GM15510 (cell line): ENCODE results near the gene MAP3K5.

ENCODE experiments used
- POLR2A ChIP-seq: IDR thresholded peaks from 3 replicates; pipeline ENCODE4 v1.6.1; 2011; ENCODE audit warnings: borderline replicate concordance; ENCODE audit not compliant: insufficient read length; ENCODE audit errors: extremely low read depth

MAP3K5 gene

DNA sequence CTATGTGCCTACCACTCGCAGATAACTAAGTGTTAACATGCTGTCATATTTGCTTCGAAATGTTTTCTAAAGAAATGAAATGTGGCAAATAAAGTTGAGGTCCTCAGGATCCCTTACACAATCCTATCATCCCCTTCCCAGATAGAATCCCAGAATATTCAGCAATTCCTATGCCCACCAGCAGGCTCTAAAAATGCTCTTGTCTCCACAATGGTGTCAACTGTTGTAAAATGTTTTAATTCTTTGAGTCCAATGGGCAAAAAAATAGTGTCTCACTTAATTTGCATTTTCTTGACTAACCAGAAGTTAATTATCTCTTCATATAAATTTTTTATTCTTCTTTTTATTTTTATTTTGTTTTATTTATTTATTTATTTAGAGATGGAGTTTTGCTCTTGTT lies 138.2 kb downstream of the MAP3K5 start:
- no peak for TF ChIP-seq POLR2A

DNA sequence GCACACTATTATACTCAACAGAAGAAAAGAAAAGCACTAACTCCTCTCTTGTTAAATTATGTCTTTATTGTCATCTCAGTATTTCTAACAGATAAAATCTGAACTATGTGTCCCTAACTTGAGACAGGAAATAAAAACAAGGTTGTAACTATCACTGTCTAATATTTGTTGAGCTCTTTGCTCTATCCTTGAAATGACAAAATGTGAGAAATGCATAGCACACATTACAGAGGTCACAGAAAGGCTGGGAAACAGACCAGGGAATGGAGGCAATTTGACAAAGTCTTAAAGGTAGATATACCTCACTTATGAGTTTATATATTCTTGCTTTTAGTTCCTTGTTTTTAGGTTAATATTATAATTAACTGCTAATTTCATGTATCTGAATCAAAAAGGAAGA lies 139.6 kb downstream of the MAP3K5 start:
- no peak for TF ChIP-seq POLR2A

DNA sequence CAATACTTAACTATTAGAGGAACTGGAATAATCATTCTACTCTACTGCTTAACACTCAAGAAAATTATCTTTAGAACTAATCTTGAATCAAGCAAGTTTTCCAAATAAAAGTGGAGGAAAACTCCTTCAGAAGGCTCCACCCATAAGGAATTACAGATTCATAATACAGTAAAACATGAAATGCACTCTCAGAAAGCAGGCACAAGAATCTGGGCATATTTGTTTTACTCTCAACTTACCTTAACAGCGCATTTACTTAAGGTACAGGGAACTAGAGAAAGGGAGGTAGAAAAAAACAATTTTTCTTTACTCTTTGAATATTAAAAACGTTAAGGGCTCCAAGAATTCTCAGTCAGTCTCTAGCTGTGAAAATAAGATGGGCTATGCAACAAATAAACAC lies 140.3 kb downstream of the MAP3K5 start:
- TF ChIP-seq POLR2A, result no peak

DNA sequence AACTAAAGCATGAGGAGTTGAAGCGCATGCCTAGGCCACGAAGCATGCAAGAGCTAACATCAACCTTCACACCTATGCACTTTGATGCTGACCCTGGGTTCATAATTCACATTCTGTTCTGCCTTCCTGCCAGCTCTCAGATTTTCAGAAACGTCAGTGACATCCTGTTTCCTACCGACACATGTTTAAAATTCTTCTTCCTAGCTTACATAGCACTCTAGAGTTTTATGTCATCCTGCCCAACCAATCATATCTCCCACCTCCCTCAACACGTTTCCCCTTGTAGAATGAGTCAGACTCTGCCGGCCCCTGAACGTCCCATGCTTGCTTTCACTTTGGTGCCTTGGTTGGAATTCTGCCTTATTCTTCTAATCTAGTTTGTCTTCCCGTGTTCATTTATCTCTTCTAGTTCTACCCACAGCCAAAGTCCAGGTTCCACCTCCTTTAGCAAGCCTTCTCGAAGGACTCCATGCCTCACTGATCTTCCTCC lies 144.9 kb downstream of the MAP3K5 start:
- no peak for TF ChIP-seq POLR2A

DNA sequence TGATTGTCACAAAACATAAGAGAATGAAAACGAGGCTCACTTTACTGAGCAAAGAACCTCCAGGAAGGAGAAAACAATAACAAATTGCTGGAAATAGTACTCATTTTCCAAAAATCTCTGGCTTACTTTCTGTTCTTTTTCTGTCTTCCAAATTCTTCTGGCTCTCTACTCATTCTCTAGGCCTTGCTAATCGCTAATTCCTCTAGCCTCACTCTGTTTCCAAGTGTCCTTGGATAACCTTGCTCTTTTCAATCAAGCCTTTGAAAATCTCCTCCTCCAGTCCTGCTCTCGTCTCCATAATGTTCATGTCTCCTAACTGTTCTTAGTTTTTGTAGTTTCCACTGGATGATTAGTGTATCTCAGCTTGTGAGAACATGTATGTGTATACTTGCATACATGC lies 145.9 kb downstream of the MAP3K5 start:
- TF ChIP-seq POLR2A, result no peak

DNA sequence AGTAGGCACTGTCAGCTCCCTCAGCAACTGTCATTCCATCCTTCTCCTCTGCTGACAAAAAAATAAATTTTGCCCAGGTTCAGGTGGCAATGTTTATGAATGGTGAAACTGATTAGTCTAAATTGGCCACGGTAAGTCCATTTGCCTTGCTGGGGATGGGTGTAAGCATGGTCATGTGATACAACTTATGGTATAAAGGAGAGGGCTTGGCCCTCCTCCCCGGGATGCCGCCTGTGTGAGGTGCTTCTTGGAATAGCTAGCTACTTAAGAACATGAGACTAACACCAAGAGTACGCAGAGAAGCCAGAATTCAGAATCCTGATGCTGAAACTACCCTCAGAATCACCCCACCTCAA lies 147.7 kb downstream of the MAP3K5 start:
- no peak for TF ChIP-seq POLR2A

DNA sequence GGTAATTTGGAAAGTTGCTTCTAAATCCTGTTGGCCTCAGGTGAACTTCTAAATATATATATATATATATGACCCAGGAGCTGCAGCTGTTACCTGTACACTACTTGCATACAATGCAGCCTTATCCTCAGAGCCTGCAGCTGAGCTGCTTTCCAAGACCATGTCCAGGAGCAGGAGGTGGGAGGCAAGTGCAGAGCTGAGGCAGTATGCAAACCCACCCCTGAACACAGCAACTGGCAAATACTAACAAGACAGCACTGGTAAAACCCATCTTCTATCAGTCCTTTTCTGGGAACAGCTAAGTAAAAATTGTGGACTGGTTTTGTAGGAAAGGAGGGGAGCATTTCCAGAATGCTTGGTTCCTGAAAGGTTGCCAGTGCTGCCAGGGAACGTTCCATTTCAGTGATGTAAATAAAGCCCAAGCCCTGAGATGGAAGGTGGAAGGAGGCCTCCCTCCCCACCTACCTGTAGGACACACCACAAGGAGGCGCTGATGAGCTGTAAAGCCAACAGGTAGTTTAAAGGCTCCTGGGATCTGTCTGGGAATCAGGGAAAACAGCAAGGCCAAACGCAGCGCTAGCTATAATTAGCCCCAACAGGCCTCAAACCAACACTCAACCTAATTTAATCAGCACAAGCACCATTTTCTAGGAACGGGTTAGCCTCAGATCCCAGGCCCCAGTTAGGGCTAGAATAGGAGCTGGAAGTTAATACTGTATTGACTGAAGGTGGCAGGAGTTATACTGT lies 148.3 kb downstream of the MAP3K5 start:
- no peak for TF ChIP-seq POLR2A

DNA sequence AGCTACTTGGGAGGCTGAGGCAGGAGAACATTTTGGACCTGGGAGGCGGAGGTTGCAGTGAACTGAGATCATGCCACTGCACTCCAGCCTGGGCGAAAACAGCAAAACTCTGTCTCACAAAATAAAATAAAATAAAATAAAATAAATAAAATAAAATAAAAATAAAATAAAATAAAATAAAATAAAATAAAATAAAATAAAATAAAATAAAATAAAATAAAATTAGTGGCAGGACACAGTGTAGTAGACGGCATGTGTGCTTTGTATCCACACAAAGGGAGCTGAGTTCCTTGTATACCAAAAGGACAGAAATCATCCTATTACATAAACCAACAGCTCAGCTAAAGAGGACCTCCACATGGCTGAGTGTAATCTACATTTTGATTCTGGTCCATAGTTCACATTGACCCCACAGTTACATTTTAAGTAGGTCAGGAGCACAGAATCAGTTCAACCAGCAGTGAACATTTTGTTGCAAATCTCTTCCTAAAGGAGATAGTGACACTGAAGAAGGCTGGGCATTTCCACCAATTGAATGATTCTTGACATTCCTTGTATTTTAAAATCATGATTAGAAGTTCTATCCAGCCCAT lies 150.3 kb downstream of the MAP3K5 start:
- no peak for TF ChIP-seq POLR2A

DNA sequence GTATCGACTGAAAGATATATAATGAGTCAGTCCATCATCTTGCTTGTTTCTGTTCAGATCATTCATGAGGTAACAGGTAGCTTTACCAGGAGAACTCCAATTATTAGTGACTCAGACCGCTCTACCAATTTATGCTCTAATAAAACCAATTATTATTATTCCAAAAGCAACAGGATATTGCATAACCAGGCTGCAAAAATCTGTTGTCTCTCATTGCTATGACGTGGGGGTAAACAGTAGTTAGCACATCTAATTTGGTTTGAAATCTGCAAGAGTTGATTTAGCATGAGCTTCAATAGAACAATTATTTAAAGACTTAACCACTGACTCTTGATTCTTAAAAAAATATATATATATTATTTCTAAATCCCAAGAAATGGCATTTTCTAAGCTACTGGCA lies 151.1 kb downstream of the MAP3K5 start:
- TF ChIP-seq POLR2A, result no peak

DNA sequence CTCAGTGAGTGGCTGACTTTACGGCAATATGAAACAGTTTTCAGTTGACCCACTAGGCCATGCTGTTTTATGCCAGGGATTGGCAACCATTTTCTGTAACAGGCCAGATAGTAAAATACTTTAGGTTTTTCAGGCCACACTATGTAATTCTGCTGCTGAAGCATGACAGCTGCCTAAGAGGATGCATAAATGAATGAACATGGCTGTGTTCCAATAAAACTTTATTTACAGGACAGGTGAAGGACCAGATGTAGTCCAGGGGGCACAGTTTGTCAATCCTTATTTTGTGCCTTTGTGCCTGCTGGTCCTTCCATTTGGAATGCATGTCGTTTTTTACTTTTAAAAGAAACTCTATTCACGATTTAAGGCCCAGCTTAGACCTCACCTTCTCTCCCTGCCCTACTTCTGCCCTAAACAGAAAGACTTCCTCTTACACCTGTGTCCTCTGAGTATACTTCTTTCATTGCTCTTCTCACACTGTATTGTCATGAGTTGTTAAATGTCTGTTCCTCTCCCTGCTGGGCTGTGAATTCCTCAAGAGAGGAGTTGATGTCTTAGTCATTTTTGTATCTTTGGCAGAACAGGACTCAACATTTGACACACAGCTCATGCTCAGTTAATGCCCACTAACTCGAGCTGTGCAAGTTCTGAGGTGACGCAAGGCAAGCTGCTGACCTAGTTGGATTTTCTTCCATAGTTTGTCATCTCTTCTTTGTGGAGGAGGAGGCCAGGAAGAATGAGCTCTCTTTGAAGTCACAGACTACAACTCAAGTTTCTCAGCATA lies 152.0 kb downstream of the MAP3K5 start:
- no peak for TF ChIP-seq POLR2A

DNA sequence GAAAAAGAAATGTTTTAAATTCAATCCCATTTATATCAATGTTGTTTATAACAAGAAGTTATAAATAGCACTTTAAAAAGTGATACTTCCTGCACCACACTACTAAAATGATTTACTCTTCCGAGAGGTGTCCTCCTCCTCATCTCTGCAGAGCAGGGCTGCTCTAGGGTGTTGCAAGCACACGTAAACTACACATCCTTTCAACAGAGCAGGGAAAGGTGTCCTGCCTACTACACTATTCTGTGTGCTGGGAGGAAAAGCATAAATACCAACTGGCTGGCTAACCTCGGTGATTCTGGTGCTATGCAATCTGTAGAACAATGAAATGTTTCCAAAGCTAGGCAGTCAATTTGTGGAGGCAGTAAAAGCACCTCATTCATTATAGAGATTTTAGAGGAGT lies 152.6 kb downstream of the MAP3K5 start:
- no peak for TF ChIP-seq POLR2A

DNA sequence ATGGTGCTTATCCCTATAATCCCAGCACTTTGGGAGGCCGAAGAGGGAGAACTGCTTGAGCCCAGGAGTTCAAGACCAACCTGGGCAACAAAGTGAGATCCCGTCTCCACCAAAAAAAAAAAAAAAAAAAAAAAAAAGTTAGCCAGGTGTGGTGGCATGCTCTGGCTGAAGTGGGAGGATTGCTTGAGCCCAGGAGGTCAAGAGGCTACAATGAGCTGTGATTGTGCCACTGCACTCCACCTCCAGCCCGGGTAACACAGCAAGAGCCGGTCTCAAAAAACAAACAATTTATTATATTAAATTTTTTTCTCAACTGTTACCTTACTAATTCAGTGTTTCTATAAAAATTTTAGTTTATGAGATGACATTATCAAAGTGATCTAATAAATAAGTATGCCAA lies 156.7 kb downstream of the MAP3K5 start:
- no peak for TF ChIP-seq POLR2A

DNA sequence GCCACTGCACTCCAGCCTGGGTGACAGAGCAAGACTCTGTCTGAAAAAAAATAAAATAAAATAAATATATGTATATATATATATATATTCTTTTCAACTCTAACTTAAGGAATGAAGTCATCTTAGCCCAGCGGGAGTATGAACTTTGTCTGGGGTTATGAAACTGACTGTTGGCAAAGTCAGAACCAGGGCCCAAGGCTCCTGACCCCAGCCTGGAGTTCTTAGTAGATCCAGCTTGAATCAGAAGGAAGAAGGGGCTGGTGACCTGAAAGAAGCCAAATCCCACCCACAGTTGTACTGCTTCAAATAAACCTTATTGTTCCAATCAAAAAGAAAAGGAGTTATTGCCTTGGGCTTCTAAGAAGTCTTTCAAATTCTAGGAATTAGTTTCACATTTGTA lies 158.9 kb downstream of the MAP3K5 start:
- no peak for TF ChIP-seq POLR2A

DNA sequence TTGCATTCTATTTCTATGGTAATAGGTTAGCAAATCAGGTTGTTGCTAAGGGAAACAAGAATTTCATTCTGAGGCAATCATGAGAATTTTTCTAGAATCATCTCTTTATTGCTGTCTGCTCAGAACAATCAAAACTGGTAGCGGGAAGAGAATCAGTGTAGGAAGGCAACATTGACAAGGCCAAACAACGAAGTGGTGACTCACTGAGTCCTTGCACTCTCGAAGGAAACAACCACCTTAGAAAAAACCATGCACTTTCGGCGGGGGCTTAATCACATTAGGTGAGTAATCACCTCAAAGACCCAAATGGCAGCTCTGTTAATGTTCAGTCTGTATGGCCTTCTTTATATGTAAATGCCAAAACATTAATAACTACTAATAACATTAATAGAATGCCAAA lies 163.3 kb downstream of the MAP3K5 start:
- no peak for TF ChIP-seq POLR2A

DNA sequence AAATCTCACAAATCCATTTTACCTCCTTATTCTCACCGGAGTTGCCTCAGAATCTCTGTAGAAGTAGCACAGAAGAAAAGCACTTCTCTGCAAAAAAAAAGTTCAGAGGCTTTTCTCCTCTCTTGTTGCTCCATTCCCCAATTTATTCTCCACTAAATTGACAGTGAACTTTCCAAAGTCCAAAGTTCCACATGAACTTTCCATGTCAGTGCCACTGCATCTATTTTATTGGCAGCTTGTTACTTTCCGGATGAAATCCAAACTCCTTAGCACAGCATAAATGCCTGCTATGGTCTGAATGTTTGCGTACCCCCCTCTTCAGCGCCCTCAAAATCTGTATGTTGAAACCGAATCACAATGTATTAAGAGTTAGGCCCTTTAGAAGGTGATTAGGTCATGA lies 165.1 kb downstream of the MAP3K5 start:
- no peak for TF ChIP-seq POLR2A

DNA sequence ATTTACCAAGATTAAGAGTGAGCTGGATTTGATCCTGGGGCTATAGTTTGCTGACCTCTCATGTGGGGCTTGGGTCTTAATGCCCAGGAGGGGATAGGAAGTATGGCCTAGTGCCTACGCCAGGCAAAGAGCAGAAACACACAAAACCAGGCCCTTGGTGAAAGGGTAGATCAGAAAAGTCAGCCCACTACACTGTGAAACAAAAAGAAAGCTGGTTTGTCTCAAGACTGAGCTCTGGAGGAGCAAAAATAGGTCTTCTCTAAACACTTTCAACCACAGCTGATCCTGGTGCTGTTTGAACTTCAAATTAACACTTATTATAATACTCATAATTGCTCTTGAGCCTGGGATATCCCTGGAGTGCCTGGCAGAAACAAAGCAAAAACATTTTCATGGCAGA lies 167.0 kb downstream of the MAP3K5 start:
- TF ChIP-seq POLR2A, result no peak
